Endodermal cell (in vitro differentiated cells): ENCODE measurements around the gene ZMYND8. TPM values are rescaled to one million over a fixed set of nuclear protein-coding genes. Genes with fewer than 3 reads are reported as not detected.

Source experiments
- DNase-seq: peaks from one replicate; pipeline ENCODE4 v3.0.0-alpha.2; 2017
- H3K27ac ChIP-seq: 2 replicates; pipeline ENCODE4 v1.5.1; 2013; ENCODE audit warnings: mild to moderate bottlenecking, low read depth, low read length, moderate library complexity
- H3K27me3 ChIP-seq: 2 replicates; pipeline ENCODE4 v1.6.1; 2013; ENCODE audit warnings: mild to moderate bottlenecking, low read length, moderate library complexity; ENCODE audit not compliant: insufficient read depth, control insufficient read depth, poor library complexity, severe bottlenecking
- H3K36me3 ChIP-seq: 2 replicates; pipeline ENCODE4 v1.7.0; 2013; ENCODE audit warnings: mild to moderate bottlenecking, low read length, moderate library complexity; ENCODE audit not compliant: control insufficient read depth, insufficient read depth
- H3K4me1 ChIP-seq: one replicate; pipeline ENCODE4 v1.7.0; 2013; ENCODE audit warnings: low read length; ENCODE audit not compliant: control insufficient read depth, insufficient read depth
- H3K4me3 ChIP-seq: 2 replicates; pipeline ENCODE4 v1.5.1; 2013; ENCODE audit warnings: mild to moderate bottlenecking, low read length, moderate library complexity
- H3K9ac ChIP-seq: 2 replicates; pipeline ENCODE4 v1.6.1; 2013; ENCODE audit warnings: mild to moderate bottlenecking, low read length, moderate library complexity; ENCODE audit not compliant: poor library complexity, severe bottlenecking; ENCODE audit errors: extremely low read depth
- H3K9me3 ChIP-seq: 2 replicates; pipeline ENCODE4 v1.6.1; 2013; ENCODE audit warnings: mild to moderate bottlenecking, low read length, moderate library complexity; ENCODE audit not compliant: control insufficient read depth
- H3K27ac Mint-ChIP-seq: 2 replicates; pipeline ENCODE4 v1.8.0; 2020; ENCODE audit warnings: mixed read lengths
- H3K27me3 Mint-ChIP-seq: 2 replicates; pipeline ENCODE4 v1.8.0; 2021; ENCODE audit warnings: mild to moderate bottlenecking, mixed read lengths; ENCODE audit not compliant: insufficient read depth
- H3K36me3 Mint-ChIP-seq: 2 replicates; pipeline ENCODE4 v1.8.0; 2020; ENCODE audit warnings: low read depth, mixed read lengths
- H3K4me1 Mint-ChIP-seq: 2 replicates; pipeline ENCODE4 v1.8.0; 2020; ENCODE audit warnings: mixed read lengths
- H3K4me3 Mint-ChIP-seq: 2 replicates; pipeline ENCODE4 v1.8.0; 2020; ENCODE audit warnings: mild to moderate bottlenecking, moderate library complexity, mixed read lengths
- H3K9me3 Mint-ChIP-seq: 2 replicates; pipeline ENCODE4 v1.8.0; 2020; ENCODE audit warnings: mild to moderate bottlenecking, mixed read lengths
- CTCF ChIP-seq: fragments of 200-600 bp; sonication (generic); conservative IDR thresholded peaks from 2 replicates; pipeline ENCODE4 v1.5.0; 2021; ENCODE audit warnings: antibody characterized with exemption, mild to moderate bottlenecking
- WGBS, 2 experiments: methylation state at CpG; one replicate each; pipeline versions ENCODE4 v1.1.5 to v1.1.7; 2013; ENCODE audit warnings: missing lambda C conversion rate in 2 of 2, mixed read lengths in 1 of 2; ENCODE audit not compliant: insufficient coverage in 1 of 2, insufficient read length in 1 of 2; 5-methylcytosine and 5-hydroxymethylcytosine counted together
- total RNA-seq, 2 donors: library from RNA; stranded (reverse); fragmentation: NEBNext Ultra II Directional in 1 of 2; extraction: Animal tissue kit (Norgen Biotek cat#: 25700) in 1 of 2; gene quantifications; 2 replicates in 1 of 2; 3 replicates in 1 of 2; pipeline ENCODE4 v1.2.1, GENCODE V29; 2021

Gene ZMYND8
- total RNA-seq, 2 donors from 2014 or later: 85.0 to 99.9 TPM

GRCh38 chr20:47330071-47330470, 26.4 kb downstream of the ZMYND8 start:
- H3K27me3 ChIP-seq: no peaks in the 10 kb centered on the region
- no peaks in the 10 kb centered on the region for H3K9me3 Mint-ChIP-seq
- DNase-seq: no peak
- H3K27ac ChIP-seq: no peak overlapping the region
- H3K36me3 Mint-ChIP-seq: peaks cover 59% of the 10 kb centered on the region
- H3K4me3 ChIP-seq: no peak overlapping the region
- WGBS, 2 experiments: 85 to 87% methylated on average over 2 to 3 of the region's 3 CpGs
- TF ChIP-seq CTCF: no peak
- H3K9ac ChIP-seq: no peak overlapping the region
- peaks cover 44% of the 10 kb centered on the region for H3K36me3 ChIP-seq
- peaks cover 36% of the 10 kb centered on the region for H3K4me1 Mint-ChIP-seq
- no peaks in the 10 kb centered on the region for H3K27me3 Mint-ChIP-seq
- H3K9me3 ChIP-seq: no peaks in the 10 kb centered on the region
- no peak overlapping the region for H3K27ac Mint-ChIP-seq
- peaks cover 4% of the 10 kb centered on the region for H3K4me1 ChIP-seq
- H3K4me3 Mint-ChIP-seq: no peak overlapping the region

GRCh38 chr20:47328129-47328528, 28.4 kb downstream of the ZMYND8 start:
- no peak for TF ChIP-seq CTCF
- no peak overlapping the region for H3K27ac ChIP-seq
- no peak overlapping the region for H3K9ac ChIP-seq
- WGBS, 2 experiments: 100% methylated on average over 1 of the region's 1 CpG; no CpG with 5 or more reads in 1 of the 2 experiments
- peaks cover 65% of the 10 kb centered on the region for H3K36me3 Mint-ChIP-seq
- H3K4me3 Mint-ChIP-seq: no peak overlapping the region
- peak overlapping the region; percentile 7 for H3K27ac Mint-ChIP-seq
- H3K27me3 ChIP-seq: no peaks in the 10 kb centered on the region
- H3K4me3 ChIP-seq: no peak overlapping the region
- H3K9me3 ChIP-seq: no peaks in the 10 kb centered on the region
- no peaks in the 10 kb centered on the region for H3K9me3 Mint-ChIP-seq
- no peak for DNase-seq
- no peaks in the 10 kb centered on the region for H3K27me3 Mint-ChIP-seq
- H3K4me1 Mint-ChIP-seq: peaks cover 41% of the 10 kb centered on the region
- H3K36me3 ChIP-seq: peaks cover 43% of the 10 kb centered on the region
- H3K4me1 ChIP-seq: peaks cover 4% of the 10 kb centered on the region

- peak overlapping the region; percentile 7 for H3K27ac Mint-ChIP-seq
These were observed 28.8 kb downstream of the ZMYND8 start for GRCh38 chr20:47327711-47328110.

More at GRCh38 chr20:47327711-47328110, 28.8 kb downstream of the ZMYND8 start:
- H3K4me3 Mint-ChIP-seq: no peak overlapping the region
- H3K9ac ChIP-seq: no peak overlapping the region
- DNase-seq: no peak
- no peak overlapping the region for H3K27ac ChIP-seq
- no peaks in the 10 kb centered on the region for H3K27me3 ChIP-seq
- H3K4me1 ChIP-seq: peaks cover 4% of the 10 kb centered on the region
- no peak overlapping the region for H3K4me3 ChIP-seq
- H3K9me3 Mint-ChIP-seq: no peaks in the 10 kb centered on the region
- no peaks in the 10 kb centered on the region for H3K27me3 Mint-ChIP-seq
- peaks cover 63% of the 10 kb centered on the region for H3K36me3 Mint-ChIP-seq
- no peaks in the 10 kb centered on the region for H3K9me3 ChIP-seq
- H3K4me1 Mint-ChIP-seq: peaks cover 38% of the 10 kb centered on the region
- 98% methylated on average over 5 to 7 of the region's 7 CpGs for WGBS, 2 experiments
- TF ChIP-seq CTCF: no peak
- H3K36me3 ChIP-seq: peaks cover 40% of the 10 kb centered on the region
